HCT116 (cell line): Measurements from ENCODE around the gene FNBP1L. TPM values are rescaled to one million over a fixed set of nuclear protein-coding genes. Genes with fewer than 3 reads are reported as not detected.
"Not testable (repeated sequence)": the region's sequence is repeated elsewhere in the genome, so short reads cannot be mapped to it uniquely, and the experiment has no call there.

Source experiments
- ATAC-seq: fragments of 200-7000 bp; cut with Tn5 transposase; 2 replicates; pipeline ENCODE4 v1.9.1; 2020; ENCODE audit warnings: mild to moderate bottlenecking, moderate library complexity
- BruUV-seq: library from RNA; stranded (reverse); fragments of 400-500 nt; replicated peaks from 2 replicates; lab custom pipeline; 2021; lab: Mats Ljungman, UMichigan
- CTCF ChIA-PET: fragments of 300-600 bp; sonication (Branson Sonifier 250); formaldehyde crosslinking; loops from one replicate; lab custom pipeline; 2021; ENCODE audit warnings: antibody characterized with exemption; lab: Charles Lee
- POLR2A ChIA-PET: fragments of 300-600, 350-600 bp; sonication (Branson Sonifier 250); formaldehyde crosslinking; loops from one replicate; lab custom pipeline; 2021; ENCODE audit warnings: antibody characterized with exemption; lab: Charles Lee
- RAD21 ChIA-PET, 2 experiments: fragments of 300-600 bp; sonication (Branson Sonifier 250); formaldehyde crosslinking; loops; one replicate each; lab custom pipeline; 2023; ENCODE audit warnings: low total read pairs in 2 of 2; ENCODE audit not compliant: uncharacterized antibody in 2 of 2, unreplicated experiment in 2 of 2, low non-redundant PET in 1 of 2; lab: Charles Lee
- DNase-seq: peaks from one replicate; pipeline ENCODE4 v3.0.0-alpha.2; 2010; ENCODE audit warnings: low read depth, low spot score
- H2AFZ ChIP-seq: fragments of 200-600 bp; shearing (Covaris generic), sonication (generic); 2 replicates; pipeline ENCODE4 v1.6.1; 2017; ENCODE audit warnings: low read depth, mixed run types, mixed read lengths, antibody characterized with exemption, low read length; ENCODE audit not compliant: poor library complexity, severe bottlenecking
- H3K27ac ChIP-seq: 2 replicates; pipeline ENCODE4 v1.5.1; 2012; ENCODE audit warnings: low read depth, low read length
- H3K27me3 ChIP-seq: fragments of 200-600 bp; sonication (generic); 2 replicates; pipeline ENCODE4 v1.6.1; 2016; ENCODE audit warnings: mixed run types, low read length, mixed read lengths; ENCODE audit not compliant: insufficient read depth
- H3K36me3 ChIP-seq, 2 experiments: fragments of 200-500 bp in 1 of 2; fragments of 200-600 bp in 1 of 2; sonication (Bioruptor generic) in 1 of 2; sonication (generic) in 1 of 2; 2 replicates each; pipeline versions ENCODE4 v1.5.1 to v1.6.1; 2014 to 2016; ENCODE audit warnings: low read length in 2 of 2, inconsistent platforms in 1 of 2, mixed read lengths in 1 of 2, mixed run types in 1 of 2; ENCODE audit not compliant: insufficient read depth in 2 of 2, control insufficient read depth in 1 of 2
- H3K4me1 ChIP-seq, 2 experiments: fragments of 200-600 bp in 1 of 2; sonication (generic) in 1 of 2; 2 replicates each; pipeline versions ENCODE4 v1.5.1 to v1.6.1; 2012 to 2017; ENCODE audit warnings: low read length in 2 of 2, inconsistent platforms in 1 of 2, mild to moderate bottlenecking in 1 of 2, mixed read lengths in 1 of 2, mixed run types in 1 of 2, moderate library complexity in 1 of 2; ENCODE audit not compliant: insufficient read depth in 2 of 2, control insufficient read depth in 1 of 2
- H3K4me2 ChIP-seq: fragments of 200-600 bp; sonication (generic); 2 replicates; pipeline ENCODE4 v1.6.1; 2017; ENCODE audit warnings: mixed run types, low read length, mixed read lengths
- H3K4me3 ChIP-seq, 2 experiments: fragments of 200-600 bp in 1 of 2; sonication (generic) in 1 of 2; replicated peaks in 1 of 2; 2 replicates each; pipeline ENCODE4 v1.5.1; 2011 to 2016; ENCODE audit warnings: low read length in 2 of 2, control low read depth in 1 of 2, low read depth in 1 of 2, mild to moderate bottlenecking in 1 of 2, mixed read lengths in 1 of 2, mixed run types in 1 of 2
- H3K79me2 ChIP-seq: fragments of 200-600 bp; sonication (generic); 2 replicates; pipeline ENCODE4 v1.6.1; 2017; ENCODE audit warnings: mild to moderate bottlenecking, mixed run types, low read length, moderate library complexity, mixed read lengths; ENCODE audit not compliant: insufficient read depth
- H3K9ac ChIP-seq: fragments of 200-600 bp; sonication (generic); 2 replicates; pipeline ENCODE4 v1.6.1; 2016; ENCODE audit warnings: low read length, mixed read lengths
- H3K9me2 ChIP-seq: fragments of 200-600 bp; sonication (generic), shearing (Covaris generic); 2 replicates; pipeline ENCODE4 v1.6.1; 2017; ENCODE audit warnings: mixed run types, mild to moderate bottlenecking, moderate library complexity; ENCODE audit not compliant: insufficient read depth
- H3K9me3 ChIP-seq, 2 experiments: fragments of 200-500 bp in 1 of 2; fragments of 200-600 bp in 1 of 2; sonication (Bioruptor generic) in 1 of 2; sonication (generic) in 1 of 2; 2 replicates each; pipeline ENCODE4 v1.6.1; 2014 to 2017; ENCODE audit warnings: low read length in 2 of 2, mixed read lengths in 2 of 2, inconsistent platforms in 1 of 2, low read depth in 1 of 2, mild to moderate bottlenecking in 1 of 2, mixed run types in 1 of 2, moderate library complexity in 1 of 2; ENCODE audit not compliant: control insufficient read depth in 1 of 2, insufficient read depth in 1 of 2
- H4K20me1 ChIP-seq: fragments of 200-600 bp; sonication (generic), shearing (Covaris generic); 2 replicates; pipeline ENCODE4 v1.6.1; 2017; ENCODE audit warnings: mixed run types, mild to moderate bottlenecking, moderate library complexity; ENCODE audit not compliant: insufficient read depth
- CEBPB ChIP-seq: IDR thresholded peaks from 2 replicates; pipeline ENCODE4 v1.6.1; 2012; ENCODE audit warnings: low read depth
- JUND ChIP-seq: IDR thresholded peaks from 2 replicates; pipeline ENCODE4 v1.6.1; 2012
- POLR2A ChIP-seq: IDR thresholded peaks from 2 replicates; pipeline ENCODE4 v1.7.0; 2011; ENCODE audit warnings: borderline replicate concordance; ENCODE audit not compliant: insufficient read depth, insufficient read length; ENCODE audit errors: extremely low read depth
- RAD21 ChIP-seq: IDR thresholded peaks from 2 replicates; pipeline ENCODE4 v1.6.1; 2012; ENCODE audit warnings: low read depth, mild to moderate bottlenecking
- SRF ChIP-seq: IDR thresholded peaks from 2 replicates; pipeline ENCODE4 v1.6.1; 2012; ENCODE audit warnings: low read depth
- intact Hi-C: fragments of 100-400 bp; cut with micrococcal nuclease; formaldehyde crosslinking; loops from 2 replicates; pipeline ENCODE4 v1.10.0; 2022
- total RNA-seq: library from RNA; stranded (reverse); gene quantifications from one replicate; pipeline ENCODE4 v1.2.1, GENCODE V29; 2021; ENCODE audit not compliant: unreplicated experiment
- TF ChIP-seq, protein P1 (sequence below), 3 experiments: fragments of 200-600 bp in 1 of 3; sonication (generic) in 1 of 3; IDR thresholded peaks in 2 of 3; conservative IDR thresholded peaks in 1 of 3; 2 replicates each; pipeline ENCODE4 v1.5.1; 2012 to 2017; ENCODE audit warnings: low read depth in 2 of 3, low read length in 2 of 3, antibody characterized with exemption in 1 of 3, borderline replicate concordance in 1 of 3, control low read depth in 1 of 3, mild to moderate bottlenecking in 1 of 3, mixed read lengths in 1 of 3, mixed run types in 1 of 3, moderate library complexity in 1 of 3; ENCODE audit not compliant: insufficient read depth in 1 of 3
- TF ChIP-seq, protein P2 (sequence below): IDR thresholded peaks from 2 replicates; pipeline ENCODE4 v1.6.1; 2012

FNBP1L gene
- total RNA-seq, 1 experiment from 2014 or later = 26.1 TPM

DNA sequence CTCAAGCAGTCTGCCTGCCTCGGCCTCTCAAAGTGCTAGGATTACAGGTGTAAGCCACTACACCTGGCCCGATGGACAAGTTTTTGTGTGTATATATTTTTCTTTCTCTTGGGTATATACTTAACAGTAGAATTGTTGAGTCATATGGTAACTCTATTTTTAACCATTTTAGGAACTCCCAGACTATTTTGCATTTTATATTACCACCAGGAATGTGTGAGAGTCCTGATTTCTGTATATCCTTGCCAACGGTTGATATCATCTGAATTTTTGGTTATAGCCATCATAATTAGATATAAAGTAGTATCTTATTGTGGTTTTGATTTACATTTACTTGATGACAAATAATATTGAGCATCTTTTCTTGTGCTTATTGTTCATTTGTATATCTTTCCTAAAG lies 20.7 kb downstream of the FNBP1L start:
- peaks cover 13 to 26% of the 10 kb centered on the region in 2 experiments; a peak in 3 of 4 replicates for H3K4me1 ChIP-seq
- no peaks in the 10 kb centered on the region for H3K9me2 ChIP-seq
- BruUV-seq = no TSS peak
- H3K79me2 ChIP-seq = peaks cover 68% of the 10 kb centered on the region
- no peak for DNase-seq
- no peak overlapping the region for H2AFZ ChIP-seq
- RAD21 ChIA-PET = no interaction called here
- no peak overlapping the region for H3K27ac ChIP-seq
- intact Hi-C loops = no loop called here
- H3K9me3 ChIP-seq = no peaks in the 10 kb centered on the region
- H3K27me3 ChIP-seq = no peaks in the 10 kb centered on the region
- no peak for TF ChIP-seq CEBPB
- no peak for TF ChIP-seq RAD21
- no peak for TF ChIP-seq SRF
- TF ChIP-seq, protein P1, sequence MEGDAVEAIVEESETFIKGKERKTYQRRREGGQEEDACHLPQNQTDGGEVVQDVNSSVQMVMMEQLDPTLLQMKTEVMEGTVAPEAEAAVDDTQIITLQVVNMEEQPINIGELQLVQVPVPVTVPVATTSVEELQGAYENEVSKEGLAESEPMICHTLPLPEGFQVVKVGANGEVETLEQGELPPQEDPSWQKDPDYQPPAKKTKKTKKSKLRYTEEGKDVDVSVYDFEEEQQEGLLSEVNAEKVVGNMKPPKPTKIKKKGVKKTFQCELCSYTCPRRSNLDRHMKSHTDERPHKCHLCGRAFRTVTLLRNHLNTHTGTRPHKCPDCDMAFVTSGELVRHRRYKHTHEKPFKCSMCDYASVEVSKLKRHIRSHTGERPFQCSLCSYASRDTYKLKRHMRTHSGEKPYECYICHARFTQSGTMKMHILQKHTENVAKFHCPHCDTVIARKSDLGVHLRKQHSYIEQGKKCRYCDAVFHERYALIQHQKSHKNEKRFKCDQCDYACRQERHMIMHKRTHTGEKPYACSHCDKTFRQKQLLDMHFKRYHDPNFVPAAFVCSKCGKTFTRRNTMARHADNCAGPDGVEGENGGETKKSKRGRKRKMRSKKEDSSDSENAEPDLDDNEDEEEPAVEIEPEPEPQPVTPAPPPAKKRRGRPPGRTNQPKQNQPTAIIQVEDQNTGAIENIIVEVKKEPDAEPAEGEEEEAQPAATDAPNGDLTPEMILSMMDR (IDR thresholded peaks at IDR 0.05 in 2 of 3, conservative IDR thresholded peaks at IDR 0.05 in 1 of 3; ENCODE audit: borderline replicate concordance in 1 of 3, insufficient read depth in 1 of 3, low read depth in 2 of 3, low read length in 2 of 3) = no peak
- TF ChIP-seq, protein P2, sequence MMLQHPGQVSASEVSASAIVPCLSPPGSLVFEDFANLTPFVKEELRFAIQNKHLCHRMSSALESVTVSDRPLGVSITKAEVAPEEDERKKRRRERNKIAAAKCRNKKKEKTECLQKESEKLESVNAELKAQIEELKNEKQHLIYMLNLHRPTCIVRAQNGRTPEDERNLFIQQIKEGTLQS = no peak
- no peak for TF ChIP-seq POLR2A
- TF ChIP-seq JUND = no peak
- TF ChIP-seq, all 23 proteins: peak for 0
- no peaks in the 10 kb centered on the region for H3K36me3 ChIP-seq
- CTCF ChIA-PET = no interaction called here
- no peak overlapping the region for H3K4me2 ChIP-seq
- no peaks in the 10 kb centered on the region for H4K20me1 ChIP-seq
- H3K9ac ChIP-seq = no peak overlapping the region
- POLR2A ChIA-PET = no interaction called here
- H3K4me3 ChIP-seq = no peak overlapping the region
- no peak for ATAC-seq

DNA sequence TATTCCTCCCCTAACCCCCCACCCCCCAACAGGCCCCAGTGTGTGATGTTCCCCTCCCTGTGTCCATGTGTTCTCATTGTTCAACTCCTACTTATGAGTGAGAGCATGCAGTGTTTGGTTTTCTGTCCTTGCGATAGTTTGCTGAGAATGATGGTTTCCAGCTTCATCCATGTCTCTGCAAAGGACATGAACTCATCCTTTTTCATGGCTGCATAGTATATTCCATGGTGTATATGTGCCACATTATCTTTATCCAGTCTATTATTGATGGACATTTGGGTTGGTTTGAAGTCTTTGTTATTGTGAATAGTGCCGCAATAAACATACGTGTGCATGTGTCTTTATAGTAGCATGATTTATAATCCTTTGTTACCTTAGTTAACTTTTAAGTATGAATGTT lies 21.3 kb downstream of the FNBP1L start:
- H4K20me1 ChIP-seq, DNase-seq, H3K27me3 ChIP-seq, H3K9me3 ChIP-seq, BruUV-seq, H3K36me3 ChIP-seq, H3K4me3 ChIP-seq, H2AFZ ChIP-seq, H3K27ac ChIP-seq, H3K4me2 ChIP-seq, H3K9ac ChIP-seq, POLR2A ChIA-PET, H3K9me2 ChIP-seq, ATAC-seq, intact Hi-C loops, RAD21 ChIA-PET: not testable (repeated sequence)
- peaks cover 65% of the 10 kb centered on the region for H3K79me2 ChIP-seq
- H3K4me1 ChIP-seq = peaks cover 13 to 26% of the 10 kb centered on the region in 2 experiments; a peak in 3 of 4 replicates
- CTCF ChIA-PET = interaction anchor here (1.1 kb wide), 1 partner anchor 16 kb away, joined by 3 read pairs; no protein-coding TSS in a partner anchor
